ENCODE measurements around the gene ITGAV.

The ITGAV gene

GRCh38 chr2:186717320-186718007 lies 127.6 kb downstream of the ITGAV start:
- TF ChIP-seq GATA2 (IDR thresholded peaks at IDR 0.05; ENCODE audit: low read depth, low read length) (no peak), GATA3 (IDR thresholded peaks at IDR 0.05; ENCODE audit: low read depth, low read length) (no peak)

DNA sequence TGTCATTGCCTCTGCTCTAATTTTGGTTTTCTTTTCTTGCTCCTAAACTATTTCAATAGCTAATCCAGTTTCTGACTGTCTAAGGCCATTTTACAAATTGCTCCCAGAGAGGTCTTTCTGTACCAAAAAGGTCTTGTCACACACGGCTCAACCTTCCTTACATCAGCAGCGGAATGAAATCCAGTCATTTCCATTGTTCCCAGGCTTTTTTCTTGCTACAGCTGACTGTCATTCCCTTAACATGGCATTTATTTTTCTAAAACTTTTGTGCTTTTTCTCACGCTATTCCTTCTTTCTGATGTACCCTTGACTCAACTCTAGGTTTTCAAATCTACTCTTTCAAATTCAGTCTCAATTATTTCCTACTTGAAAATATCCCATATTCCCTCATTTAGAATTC lies 128.3 kb downstream of the ITGAV start:
- TF ChIP-seq GATA3 (IDR thresholded peaks at IDR 0.05; ENCODE audit: low read depth, low read length) (no peak), GATA2 (IDR thresholded peaks at IDR 0.05; ENCODE audit: low read depth, low read length) (no peak)

DNA sequence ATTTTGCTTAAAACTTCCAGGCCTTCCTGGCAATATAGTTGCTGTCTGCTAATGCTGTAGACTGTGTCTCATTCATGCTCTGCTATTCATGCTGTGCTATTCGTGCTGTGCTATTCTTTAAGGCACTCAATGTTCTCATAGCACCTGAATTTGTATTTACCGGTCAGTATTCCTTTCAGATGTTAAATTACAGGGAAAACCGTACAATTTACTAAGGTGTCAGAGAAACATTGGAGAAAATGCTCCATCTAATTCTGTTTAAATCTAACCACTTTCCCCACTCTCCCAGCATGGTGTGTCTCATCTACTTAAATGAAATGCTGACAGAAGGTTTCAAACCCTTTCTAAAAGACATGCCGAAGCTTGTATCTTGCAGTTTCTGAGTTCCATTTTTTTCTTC lies 129.0 kb downstream of the ITGAV start:
- no peak for TF ChIP-seq GATA3 (IDR thresholded peaks at IDR 0.05; ENCODE audit: low read depth, low read length)
- TF ChIP-seq GATA2 (IDR thresholded peaks at IDR 0.05; ENCODE audit: low read depth, low read length) = no peak

DNA sequence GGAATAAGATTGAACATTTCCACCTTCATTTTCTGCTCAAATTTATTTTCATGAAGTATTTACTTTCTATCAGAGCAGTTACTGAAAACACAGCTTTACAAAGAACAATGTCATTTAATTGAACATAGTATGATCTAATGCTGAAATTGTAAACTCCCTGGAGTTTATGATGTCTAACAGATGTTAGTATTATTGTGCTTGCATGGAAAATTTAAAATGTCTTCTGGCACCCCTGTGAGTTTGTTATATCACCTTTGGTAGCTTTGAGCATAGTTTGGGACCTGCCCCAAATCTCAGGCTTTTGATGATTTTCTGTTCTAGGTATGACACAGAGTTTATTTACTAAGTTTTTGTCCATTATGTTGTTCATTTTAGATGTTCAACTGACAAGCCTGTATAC lies 132.1 kb downstream of the ITGAV start:
- TF ChIP-seq GATA2 (IDR thresholded peaks at IDR 0.05; ENCODE audit: low read depth, low read length) = no peak
- TF ChIP-seq GATA3 (IDR thresholded peaks at IDR 0.05; ENCODE audit: low read depth, low read length) = no peak

- TF ChIP-seq GATA2 (IDR thresholded peaks at IDR 0.05; ENCODE audit: low read depth, low read length) = no peak
- no peak for TF ChIP-seq GATA3 (IDR thresholded peaks at IDR 0.05; ENCODE audit: low read depth, low read length)
These were observed 134.9 kb downstream of the ITGAV start for GRCh38 chr2:186724736-186725135.

DNA sequence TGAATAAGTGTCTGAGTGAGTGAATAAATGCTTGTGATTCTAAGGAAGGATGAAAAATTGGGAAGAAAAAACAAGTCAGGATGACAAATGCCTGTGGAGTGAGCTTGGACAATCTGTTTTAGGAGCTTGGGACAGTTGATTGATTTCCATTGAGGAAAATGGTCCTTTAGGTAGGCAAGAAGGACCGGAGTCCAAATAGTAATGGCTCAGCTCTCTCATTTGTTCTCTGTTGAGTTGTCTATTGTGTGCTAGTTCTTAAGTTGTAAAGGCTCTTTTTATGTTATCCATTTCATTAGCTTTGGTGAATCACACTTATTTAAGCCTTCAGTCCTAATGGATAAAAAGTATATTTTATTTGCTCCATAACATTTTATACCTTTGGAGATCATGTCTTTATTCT lies 135.9 kb downstream of the ITGAV start:
- no peak for TF ChIP-seq GATA3 (IDR thresholded peaks at IDR 0.05; ENCODE audit: low read depth, low read length)
- TF ChIP-seq GATA2 (IDR thresholded peaks at IDR 0.05; ENCODE audit: low read depth, low read length) = no peak

DNA sequence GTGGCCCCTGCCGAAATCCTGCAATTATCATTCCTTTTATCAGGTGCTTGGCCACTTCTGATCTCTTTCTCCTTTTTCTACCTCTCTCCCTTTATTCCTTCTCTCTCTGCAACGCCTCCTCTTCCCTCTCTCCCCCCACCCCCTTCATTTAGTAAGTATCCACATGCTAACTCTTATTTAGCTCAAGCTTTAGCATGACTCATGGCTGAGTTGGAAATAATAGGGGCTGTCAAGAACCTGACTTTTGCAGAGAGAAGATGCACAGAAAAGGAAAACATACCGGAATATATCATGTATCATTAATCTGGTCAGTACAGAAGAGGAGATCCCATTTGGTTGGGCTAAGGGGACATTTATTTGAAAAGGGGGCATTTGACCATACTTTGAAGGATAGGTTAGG lies 137.1 kb downstream of the ITGAV start:
- TF ChIP-seq GATA3 (IDR thresholded peaks at IDR 0.05; ENCODE audit: low read depth, low read length) = no peak
- TF ChIP-seq GATA2 (IDR thresholded peaks at IDR 0.05; ENCODE audit: low read depth, low read length) = no peak

GRCh38 chr2:186728631-186729030 lies 138.8 kb downstream of the ITGAV start:
- TF ChIP-seq GATA2 (IDR thresholded peaks at IDR 0.05; ENCODE audit: low read depth, low read length) (no peak), GATA3 (IDR thresholded peaks at IDR 0.05; ENCODE audit: low read depth, low read length) (no peak)

Measured in SH-SY5Y (cell line).